HT-29 (cell line): ENCODE measurements around the gene TRMT11. TPM values are rescaled to one million over a fixed set of nuclear protein-coding genes. Genes with fewer than 3 reads are reported as not detected.
"Not testable (repeated sequence)": the region's sequence is repeated elsewhere in the genome, so short reads cannot be mapped to it uniquely, and the experiment has no call there.

ENCODE experiments used
- DNase-seq: peaks from one replicate; pipeline ENCODE4 v3.0.0-alpha.2; 2015; ENCODE audit warnings: low spot score
- total RNA-seq: library from RNA; depleted of rRNA; stranded (reverse); fragments of >200 nt; shearing (Covaris generic); gene quantifications from 2 replicates; pipeline ENCODE4 v1.2.3, GENCODE V29; 2014; rRNA removed

TRMT11 gene
- total RNA-seq = 13.8 and 16.6 TPM in 2 replicates

DNA sequence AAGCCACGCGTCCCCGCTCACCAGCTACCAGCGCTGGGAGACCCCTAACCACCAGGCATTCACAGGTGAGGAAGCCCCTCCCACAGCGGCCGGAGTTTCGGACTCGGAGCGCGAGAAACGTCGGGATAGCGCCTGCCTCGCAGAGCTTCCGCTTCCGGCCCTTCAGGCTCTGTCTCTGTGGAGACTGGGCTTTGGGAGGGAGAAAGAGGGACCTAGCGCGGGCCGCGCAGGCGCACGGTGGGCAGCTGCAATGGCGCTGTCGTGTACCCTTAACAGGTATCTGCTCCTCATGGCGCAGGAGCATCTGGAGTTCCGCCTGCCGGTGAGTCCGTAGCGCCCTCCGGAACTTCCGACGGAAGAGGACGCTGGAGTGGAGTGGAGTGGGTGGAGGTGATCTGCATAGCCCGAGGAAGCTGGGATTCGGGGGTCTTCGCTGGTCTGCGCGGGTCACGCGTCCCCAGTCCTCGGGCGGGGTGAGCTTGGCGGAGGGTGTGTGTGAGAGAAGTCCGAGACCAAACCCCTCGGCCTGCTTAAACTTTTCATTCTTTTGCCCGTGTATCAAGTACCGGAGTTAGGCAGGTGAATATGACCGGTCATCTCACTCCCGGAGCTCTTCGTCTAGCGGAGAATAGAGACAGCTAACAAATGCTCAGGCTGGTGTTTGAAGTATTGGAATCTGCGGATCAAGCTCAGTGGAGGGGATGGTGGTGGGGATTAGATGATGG, at the start of gene TRMT11:
TSS of gene TRMT11 (plus strand) at position 240 of the 725 bp plus-strand sequence. CDS start at position 251, 11 bp downstream.
- peak; percentile 89 for DNase-seq

GRCh38 chr6:125939026-125939425, 47.3 kb upstream of the TRMT11 start:
- no peak for DNase-seq

GRCh38 chr6:125939791-125940190, 46.5 kb upstream of the TRMT11 start:
- DNase-seq = no peak

GRCh38 chr6:125940247-125941041, 45.9 kb upstream of the TRMT11 start:
- DNase-seq = no peak

- peak; percentile 47 for DNase-seq
These were observed 43.4 kb upstream of the TRMT11 start for GRCh38 chr6:125942672-125943527.

GRCh38 chr6:125943528-125944433, 42.6 kb upstream of the TRMT11 start:
- DNase-seq = no peak

DNA sequence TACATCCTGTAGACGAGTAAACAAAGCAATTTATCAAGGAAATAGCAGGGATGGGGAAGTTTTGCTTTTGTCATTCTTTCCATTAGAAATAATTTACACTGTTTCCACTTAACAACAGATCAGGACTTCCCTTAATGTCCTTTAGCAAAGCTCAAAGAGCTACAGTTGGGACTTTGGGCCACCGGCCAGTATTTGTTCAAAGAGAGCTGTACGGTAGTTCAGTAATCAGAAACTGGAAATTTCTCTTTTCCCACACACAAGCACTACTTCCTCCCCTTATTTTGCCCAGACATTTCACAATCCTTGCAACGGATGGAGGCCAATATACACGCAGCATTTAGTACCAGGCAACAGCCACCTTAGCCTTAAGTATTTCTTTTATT, 41.9 kb upstream of the TRMT11 start:
- peak; percentile 19 for DNase-seq

DNA sequence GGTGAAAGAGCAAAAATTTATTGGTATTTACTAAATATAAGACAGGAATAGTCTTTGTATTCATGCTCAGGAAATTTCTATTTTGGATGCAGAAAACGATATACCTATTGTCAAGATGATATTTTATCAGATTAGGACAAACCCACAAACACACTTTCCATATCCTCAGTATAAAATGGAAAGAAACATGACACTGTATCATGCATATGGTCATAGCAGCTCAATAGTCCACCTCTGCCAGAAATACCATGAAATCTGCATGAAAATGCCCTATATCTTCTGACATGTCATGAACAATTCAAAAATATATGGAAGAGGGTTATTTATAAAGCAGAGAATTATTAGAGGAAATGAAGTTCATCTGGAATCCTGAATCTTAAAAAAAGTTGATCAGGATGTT, 41.4 kb upstream of the TRMT11 start:
- no peak for DNase-seq

- DNase-seq = no peak
These were observed 40.8 kb upstream of the TRMT11 start for GRCh38 chr6:125945378-125946141.

GRCh38 chr6:125947615-125948014, 38.7 kb upstream of the TRMT11 start:
- no peak for DNase-seq

DNA sequence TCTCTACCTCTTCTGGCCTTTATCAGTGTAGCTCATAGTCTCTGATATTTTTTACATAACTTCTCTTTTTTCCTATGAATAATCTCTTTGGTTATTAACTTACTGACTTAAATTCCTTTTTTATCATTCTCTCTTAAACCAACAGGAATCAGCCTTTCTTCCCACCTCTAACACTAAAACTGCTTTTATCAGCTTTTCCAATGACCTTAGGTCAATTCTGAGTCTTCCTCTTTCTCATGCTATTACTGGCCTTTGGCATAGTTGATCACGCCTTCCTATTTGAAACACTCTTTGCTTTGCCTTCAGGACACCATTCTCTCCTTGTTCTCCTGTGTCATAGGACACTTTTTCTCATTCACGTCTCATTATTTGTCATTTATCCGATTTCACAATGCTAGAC, 37.9 kb upstream of the TRMT11 start:
- DNase-seq = no peak

DNA sequence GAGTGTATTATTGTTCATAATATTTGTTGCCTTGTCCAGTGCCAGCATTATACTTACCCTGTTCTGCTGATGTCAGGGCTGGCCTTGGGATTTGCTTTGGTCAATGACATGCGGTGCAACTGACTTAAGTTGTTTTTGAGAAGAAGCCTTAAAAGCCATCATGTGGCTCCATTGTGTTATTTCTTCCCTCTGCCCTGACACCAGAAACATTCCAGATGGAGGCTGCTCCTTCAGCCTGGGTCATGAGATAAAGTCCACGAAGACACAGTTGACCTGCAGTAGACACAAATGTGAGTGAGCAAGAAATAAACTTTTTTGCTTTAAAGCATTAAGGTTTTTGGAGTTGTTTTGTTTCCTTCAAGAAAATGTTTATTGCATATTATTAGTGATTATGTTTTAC, 37.3 kb upstream of the TRMT11 start:
- DNase-seq = no peak

DNA sequence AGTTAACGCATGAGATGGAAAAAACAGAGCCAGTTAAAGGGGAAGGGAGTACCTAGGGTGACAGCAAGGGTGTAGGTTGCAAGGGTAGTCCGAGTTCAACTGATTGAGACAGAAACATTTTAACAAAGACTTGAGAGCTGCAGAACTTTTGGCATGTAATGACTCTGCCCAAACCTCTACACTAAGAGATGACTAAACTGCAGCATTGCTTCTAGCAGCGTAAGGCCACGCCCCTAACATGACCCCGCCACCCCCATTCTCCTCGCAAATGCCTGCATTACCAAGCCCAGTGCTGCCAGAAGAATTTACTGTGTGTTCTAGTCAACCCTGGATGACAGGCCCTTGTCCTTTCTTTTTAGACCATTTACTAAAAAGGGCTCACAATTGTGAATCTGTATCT, 36.0 kb upstream of the TRMT11 start:
- no peak for DNase-seq

GRCh38 chr6:125950716-125951115, 35.6 kb upstream of the TRMT11 start:
- DNase-seq = not testable (repeated sequence)

DNA sequence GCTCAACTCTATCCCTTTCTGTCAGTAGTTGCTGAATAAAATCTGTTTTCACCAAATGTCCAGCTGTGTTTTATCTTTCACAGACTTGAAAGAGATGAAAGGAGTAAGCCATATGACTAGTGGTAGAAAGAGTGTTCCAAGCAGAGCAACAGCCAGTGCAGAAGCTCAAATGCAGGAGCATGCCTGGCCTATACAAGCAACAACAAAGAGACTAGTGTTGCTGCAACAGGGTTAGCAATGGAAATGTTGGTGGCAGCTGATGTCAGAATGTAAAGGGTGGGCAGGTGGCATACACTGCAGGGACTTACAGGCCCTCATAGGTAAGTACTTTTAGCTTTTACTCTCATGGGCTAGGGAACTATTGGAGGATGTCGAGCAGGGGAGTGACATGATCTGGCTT, 35.0 kb upstream of the TRMT11 start:
- no peak for DNase-seq

DNA sequence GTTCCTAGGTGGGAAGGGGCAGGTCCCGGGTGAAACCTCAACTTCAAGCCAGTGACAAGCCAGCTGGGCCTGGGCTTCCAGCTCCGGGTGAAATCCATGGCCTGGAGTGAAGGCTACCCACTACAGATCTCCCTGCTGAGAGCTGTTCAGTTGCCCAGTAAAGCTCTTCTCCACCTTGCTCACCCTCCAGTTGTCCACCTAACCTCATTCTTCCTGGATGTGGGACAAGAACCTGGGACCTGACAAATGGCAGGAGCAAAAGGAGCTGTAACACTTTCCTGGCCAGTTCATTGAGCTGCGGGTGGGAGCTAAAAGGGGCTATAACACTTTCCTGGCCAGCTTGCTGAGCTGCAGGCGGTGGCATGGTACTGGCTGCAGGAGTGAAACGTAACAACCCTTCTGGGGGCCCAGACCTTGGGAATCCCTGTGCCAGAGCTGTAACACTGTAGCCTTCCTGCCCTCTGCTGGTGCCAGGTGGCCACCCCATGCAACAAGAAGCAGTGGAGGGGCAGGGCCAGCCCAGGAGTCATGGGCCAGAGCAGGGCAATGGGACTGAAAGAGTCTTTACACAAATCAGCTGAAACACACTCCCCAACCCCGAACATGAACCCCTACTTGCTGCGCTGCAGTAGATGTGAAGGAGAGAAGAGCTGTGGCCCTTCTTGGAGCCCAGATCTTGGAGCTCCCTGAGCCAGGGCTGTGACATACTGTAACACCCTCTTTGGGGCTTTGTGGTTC, 33.4 kb upstream of the TRMT11 start:
- DNase-seq = peak; percentile 62

- DNase-seq = peak; percentile 74
These were observed 32.9 kb upstream of the TRMT11 start for GRCh38 chr6:125953502-125953875.

DNA sequence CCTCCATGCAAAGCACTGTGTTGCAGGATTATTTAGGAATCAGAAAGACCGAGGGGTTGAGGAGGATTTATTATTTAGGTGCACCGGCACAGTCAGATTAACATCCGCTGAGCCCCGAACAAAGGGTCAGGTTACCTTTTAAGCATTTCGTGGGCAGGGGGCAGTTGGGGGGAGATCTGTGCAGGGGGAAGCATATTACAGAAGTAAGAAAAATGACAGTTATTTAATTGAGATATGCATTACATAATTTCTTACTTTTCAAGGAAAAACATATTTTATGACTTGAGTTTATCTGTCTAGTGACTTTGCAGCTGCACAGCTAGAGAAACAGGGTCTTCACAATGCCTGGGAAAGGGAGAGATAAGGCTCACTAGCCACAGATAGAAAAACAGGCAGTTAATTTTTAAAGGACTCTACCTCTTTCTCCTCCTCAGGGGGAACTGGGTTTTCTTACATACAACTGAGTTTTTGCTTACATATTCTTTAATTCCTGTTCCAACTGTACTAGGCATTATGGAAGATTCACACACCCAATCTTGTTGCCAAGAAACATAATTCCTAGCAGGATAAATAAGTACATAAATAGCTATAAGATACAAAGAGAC, 31.5 kb upstream of the TRMT11 start:
- no peak for DNase-seq

DNA sequence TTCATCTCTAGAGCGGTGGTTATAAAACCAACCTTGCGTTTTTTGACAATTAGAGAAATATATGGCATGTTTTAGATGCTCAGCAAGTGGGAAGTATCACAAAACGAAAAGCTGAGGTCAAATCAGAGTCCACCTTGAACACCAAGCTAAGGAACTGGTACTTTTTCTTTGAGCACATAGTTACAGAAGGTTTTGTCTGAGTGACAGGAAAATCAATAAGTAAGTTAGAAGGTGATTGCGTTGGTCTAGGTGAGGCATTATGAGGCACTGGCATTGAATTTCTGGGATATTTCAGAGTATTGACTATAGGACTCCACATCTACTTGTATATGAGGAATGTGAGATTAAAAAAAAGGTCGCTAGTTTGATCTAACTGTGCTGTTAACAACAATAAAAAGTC, 30.4 kb upstream of the TRMT11 start:
- no peak for DNase-seq
